Stomach (tissue), 4 donors: ENCODE results near the gene GRID2IP.

ENCODE experiments used
- CTCF ChIP-seq, 7 experiments: fragments of 450-650 bp in 4 of 7; fragments of 200-600 bp in 3 of 7; sonication (generic) in 3 of 7; IDR thresholded peaks; one replicate each; pipeline ENCODE4 v1.5.1; 2016 to 2019; ENCODE audit warnings: antibody characterized with exemption in 7 of 7, control low read depth in 2 of 7, mild to moderate bottlenecking in 1 of 7
- POLR2AphosphoS5 ChIP-seq, 3 donors: sonication (generic); formaldehyde crosslinking; IDR thresholded peaks; one replicate each; pipeline ENCODE4 v1.6.1; 2016; ENCODE audit warnings: antibody characterized with exemption in 3 of 3

- TF ChIP-seq CTCF (IDR thresholded peaks at IDR 0.05) (no peak), POLR2AphosphoS5 (IDR thresholded peaks at IDR 0.05) (no peak)
These were observed 40.7 kb downstream of the GRID2IP start for GRCh38 chr7:6510476-6511133.
